ENCODE results near the gene CDX2.

CDX2 gene

GRCh38 chr13:27942972-27943371 is 26.1 kb downstream of the CDX2 start:
- Histone ChIP-seq H3K4me2 (ENCODE audit: low read length) (no peak overlapping the region), H3K9me3 (ENCODE audit: control insufficient read depth, insufficient read depth, low read length) (no peaks in the 10 kb centered on the region), H3K4me3 (ENCODE audit: low read length) (no peak overlapping the region), H3K9me2 (replicated peaks; ENCODE audit: control insufficient read depth, low read length) (no peaks in the 10 kb centered on the region), H3K27me3 (ENCODE audit: control insufficient read depth, low read length) (no peaks in the 10 kb centered on the region), H3K36me3 (ENCODE audit: control insufficient read depth, low read length) (no peaks in the 10 kb centered on the region), H4K20me1 (ENCODE audit: control insufficient read depth, insufficient read depth, low read depth, low read length) (no peaks in the 10 kb centered on the region), H3K4me1 (ENCODE audit: control insufficient read depth, low read length) (no peaks in the 10 kb centered on the region), H3K79me2 (ENCODE audit: control insufficient read depth, low read length) (no peaks in the 10 kb centered on the region), H3F3A (ENCODE audit: control insufficient read depth, insufficient read depth) (no peaks in the 10 kb centered on the region), H3K27ac (ENCODE audit: low read depth, low read length) (no peak overlapping the region)
- TF ChIP-seq EZH2phosphoT487 (IDR thresholded peaks at IDR 0.05; ENCODE audit: borderline replicate concordance, low read length) = no peak
- TF ChIP-seq, protein P1, sequence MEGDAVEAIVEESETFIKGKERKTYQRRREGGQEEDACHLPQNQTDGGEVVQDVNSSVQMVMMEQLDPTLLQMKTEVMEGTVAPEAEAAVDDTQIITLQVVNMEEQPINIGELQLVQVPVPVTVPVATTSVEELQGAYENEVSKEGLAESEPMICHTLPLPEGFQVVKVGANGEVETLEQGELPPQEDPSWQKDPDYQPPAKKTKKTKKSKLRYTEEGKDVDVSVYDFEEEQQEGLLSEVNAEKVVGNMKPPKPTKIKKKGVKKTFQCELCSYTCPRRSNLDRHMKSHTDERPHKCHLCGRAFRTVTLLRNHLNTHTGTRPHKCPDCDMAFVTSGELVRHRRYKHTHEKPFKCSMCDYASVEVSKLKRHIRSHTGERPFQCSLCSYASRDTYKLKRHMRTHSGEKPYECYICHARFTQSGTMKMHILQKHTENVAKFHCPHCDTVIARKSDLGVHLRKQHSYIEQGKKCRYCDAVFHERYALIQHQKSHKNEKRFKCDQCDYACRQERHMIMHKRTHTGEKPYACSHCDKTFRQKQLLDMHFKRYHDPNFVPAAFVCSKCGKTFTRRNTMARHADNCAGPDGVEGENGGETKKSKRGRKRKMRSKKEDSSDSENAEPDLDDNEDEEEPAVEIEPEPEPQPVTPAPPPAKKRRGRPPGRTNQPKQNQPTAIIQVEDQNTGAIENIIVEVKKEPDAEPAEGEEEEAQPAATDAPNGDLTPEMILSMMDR (IDR thresholded peaks at IDR 0.05; ENCODE audit: low read depth, low read length, poor library complexity, severe bottlenecking) = no peak

GRCh38 chr13:27933580-27934328 is 35.4 kb downstream of the CDX2 start:
- H3K4me1 ChIP-seq (ENCODE audit: control insufficient read depth, low read length) = no peaks in the 10 kb centered on the region
- no peaks in the 10 kb centered on the region for H3K79me2 ChIP-seq (ENCODE audit: control insufficient read depth, low read length)
- H3K4me2 ChIP-seq (ENCODE audit: low read length) = no peak overlapping the region
- no peaks in the 10 kb centered on the region for H3K9me2 ChIP-seq (replicated peaks; ENCODE audit: control insufficient read depth, low read length)
- no peak overlapping the region for H3K27ac ChIP-seq (ENCODE audit: low read depth, low read length)
- H3K27me3 ChIP-seq (ENCODE audit: control insufficient read depth, low read length) = peaks cover 5% of the 10 kb centered on the region; the same call in 1 of the 2 replicates
- H3K4me3 ChIP-seq (ENCODE audit: low read length) = no peak overlapping the region
- no peaks in the 10 kb centered on the region for H4K20me1 ChIP-seq (ENCODE audit: control insufficient read depth, insufficient read depth, low read depth, low read length)
- no peak for TF ChIP-seq EZH2phosphoT487 (IDR thresholded peaks at IDR 0.05; ENCODE audit: borderline replicate concordance, low read length)
- TF ChIP-seq, protein P1 (IDR thresholded peaks at IDR 0.05; ENCODE audit: low read depth, low read length, poor library complexity, severe bottlenecking) = no peak
- no peaks in the 10 kb centered on the region for H3K36me3 ChIP-seq (ENCODE audit: control insufficient read depth, low read length)
- H3K9me3 ChIP-seq (ENCODE audit: control insufficient read depth, insufficient read depth, low read length) = no peaks in the 10 kb centered on the region
- H3F3A ChIP-seq (ENCODE audit: control insufficient read depth, insufficient read depth) = no peaks in the 10 kb centered on the region

GRCh38 chr13:27933118-27933517 is 36.0 kb downstream of the CDX2 start:
- no peaks in the 10 kb centered on the region for H3K9me3 ChIP-seq (ENCODE audit: control insufficient read depth, insufficient read depth, low read length)
- H3K27me3 ChIP-seq (ENCODE audit: control insufficient read depth, low read length) = peaks cover 5% of the 10 kb centered on the region; the same call in 1 of the 2 replicates
- no peak overlapping the region for H3K4me3 ChIP-seq (ENCODE audit: low read length)
- no peaks in the 10 kb centered on the region for H3K9me2 ChIP-seq (replicated peaks; ENCODE audit: control insufficient read depth, low read length)
- H3K4me1 ChIP-seq (ENCODE audit: control insufficient read depth, low read length) = no peaks in the 10 kb centered on the region
- no peak overlapping the region for H3K4me2 ChIP-seq (ENCODE audit: low read length)
- no peaks in the 10 kb centered on the region for H3K79me2 ChIP-seq (ENCODE audit: control insufficient read depth, low read length)
- H4K20me1 ChIP-seq (ENCODE audit: control insufficient read depth, insufficient read depth, low read depth, low read length) = no peaks in the 10 kb centered on the region
- H3F3A ChIP-seq (ENCODE audit: control insufficient read depth, insufficient read depth) = no peaks in the 10 kb centered on the region
- no peak overlapping the region for H3K27ac ChIP-seq (ENCODE audit: low read depth, low read length)
- TF ChIP-seq, protein P1 (IDR thresholded peaks at IDR 0.05; ENCODE audit: low read depth, low read length, poor library complexity, severe bottlenecking) = no peak
- TF ChIP-seq EZH2phosphoT487 (IDR thresholded peaks at IDR 0.05; ENCODE audit: borderline replicate concordance, low read length) = no peak
- H3K36me3 ChIP-seq (ENCODE audit: control insufficient read depth, low read length) = no peaks in the 10 kb centered on the region
